ENCODE measurements around the gene SMLR1.

GRCh38 chr6:130829333-130829910, 2.2 kb downstream of the SMLR1 start:
- TF ChIP-seq CTCF (IDR thresholded peaks at IDR 0.05): no peak
- TF ChIP-seq POLR2A (IDR thresholded peaks at IDR 0.05): no peak

All from adrenal gland (tissue), 5 donors.